ENCODE measurements around the gene FUT3.
A peak's percentile ranks its signal among the peaks of the same experiment; 100 is the strongest.
"Not testable (repeated sequence)": the region's sequence is repeated elsewhere in the genome, so short reads cannot be mapped to it uniquely, and the experiment has no call there.

FUT3 gene

DNA sequence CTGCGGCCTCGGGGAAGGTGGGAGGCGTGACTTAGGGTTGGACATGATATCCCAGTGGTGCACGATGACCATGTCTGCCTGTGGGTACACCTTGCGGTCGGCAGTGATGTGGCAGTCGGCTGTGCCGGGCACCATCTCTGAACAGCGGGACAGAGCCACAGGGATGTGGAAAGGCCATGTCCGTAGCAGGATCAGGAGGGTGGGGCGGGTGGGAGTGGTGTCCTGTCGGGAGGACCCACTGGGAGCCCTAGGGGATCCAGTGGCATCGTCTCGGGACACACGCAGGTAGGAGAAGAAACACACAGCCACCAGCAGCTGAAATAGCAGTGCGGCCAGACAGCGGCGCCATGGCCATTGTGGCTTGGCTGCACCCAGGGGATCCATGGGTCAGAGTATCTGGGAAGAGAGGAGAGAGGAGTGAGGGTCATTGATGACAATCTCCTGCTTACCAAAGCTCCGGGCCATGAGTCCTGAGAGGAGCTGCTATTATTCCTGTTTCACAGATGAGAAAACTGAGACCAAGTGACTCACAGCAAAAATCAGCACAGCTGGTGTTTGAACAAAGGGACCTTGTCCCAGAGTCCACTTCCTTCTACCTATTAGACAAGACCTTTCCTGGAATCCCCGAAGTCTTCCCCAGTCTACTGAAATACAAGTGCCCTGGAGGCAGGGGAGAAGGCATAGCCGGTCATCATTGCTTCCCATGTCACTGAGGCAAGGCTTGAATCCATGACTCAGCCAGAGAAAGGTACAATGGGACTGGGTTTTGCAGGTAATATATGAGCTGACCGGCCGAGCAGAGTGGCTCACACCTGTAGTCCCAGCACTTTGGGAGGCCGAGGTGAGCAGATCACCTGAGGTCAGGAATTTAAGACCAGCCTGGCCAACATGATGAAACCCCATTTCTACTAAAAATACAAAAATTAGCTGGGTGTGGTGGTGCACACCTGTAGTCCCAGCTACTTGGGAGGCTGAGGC is 6.5 kb downstream of the FUT3 start:
- DNase-seq: no peak

DNA sequence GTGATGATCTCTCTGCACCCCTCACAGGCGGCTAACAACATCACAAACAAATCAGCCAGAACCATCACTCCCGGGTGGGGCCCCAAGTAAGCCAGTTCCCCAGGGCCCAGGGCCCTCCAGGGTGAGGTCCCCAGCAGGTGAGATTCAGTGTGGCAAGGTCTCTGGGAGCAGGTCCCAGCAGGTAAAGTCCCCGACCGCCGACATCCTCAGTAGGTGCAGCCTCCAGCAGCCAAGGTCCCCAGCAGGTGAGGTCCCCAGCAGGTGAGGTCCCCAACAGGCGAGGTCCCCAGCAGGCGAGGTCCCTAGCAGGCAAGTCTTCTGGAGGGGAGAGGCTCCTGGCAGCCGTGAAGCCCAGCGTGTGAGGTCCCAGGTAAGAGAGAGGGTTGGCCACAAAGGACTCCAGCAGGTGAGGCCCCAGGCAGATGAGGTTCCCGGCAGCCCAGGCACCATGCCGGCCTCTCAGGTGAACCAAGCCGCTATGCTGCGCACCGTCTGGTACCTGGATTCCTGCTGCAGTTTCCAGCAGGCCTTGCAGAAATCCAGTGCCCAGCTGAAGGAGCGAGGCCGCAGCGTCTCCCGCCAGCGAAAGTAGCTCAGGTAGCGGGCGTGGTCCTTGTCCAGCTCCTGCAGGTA is 7.8 kb downstream of the FUT3 start:
- no peak for DNase-seq

DNA sequence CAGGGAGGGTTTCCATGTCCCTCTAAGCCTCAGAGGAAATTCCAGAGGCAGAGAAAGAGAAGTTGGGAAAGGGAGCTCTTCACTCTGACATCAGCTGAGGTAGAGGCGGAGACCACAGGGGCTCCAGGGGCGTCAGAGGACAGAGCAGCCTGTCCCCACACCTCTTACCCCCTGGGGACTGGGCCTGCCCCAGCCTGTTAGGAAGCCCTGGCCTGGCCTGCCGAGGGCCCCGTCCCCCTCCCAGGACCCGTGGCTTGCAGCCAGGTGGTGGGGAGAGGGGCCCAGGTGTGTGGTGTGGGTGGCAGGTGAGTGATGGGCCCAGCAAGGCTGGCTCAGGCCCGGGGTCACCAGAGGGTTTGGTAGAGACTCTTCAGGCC is 9.5 kb downstream of the FUT3 start:
- DNase-seq: not testable (repeated sequence)

DNA sequence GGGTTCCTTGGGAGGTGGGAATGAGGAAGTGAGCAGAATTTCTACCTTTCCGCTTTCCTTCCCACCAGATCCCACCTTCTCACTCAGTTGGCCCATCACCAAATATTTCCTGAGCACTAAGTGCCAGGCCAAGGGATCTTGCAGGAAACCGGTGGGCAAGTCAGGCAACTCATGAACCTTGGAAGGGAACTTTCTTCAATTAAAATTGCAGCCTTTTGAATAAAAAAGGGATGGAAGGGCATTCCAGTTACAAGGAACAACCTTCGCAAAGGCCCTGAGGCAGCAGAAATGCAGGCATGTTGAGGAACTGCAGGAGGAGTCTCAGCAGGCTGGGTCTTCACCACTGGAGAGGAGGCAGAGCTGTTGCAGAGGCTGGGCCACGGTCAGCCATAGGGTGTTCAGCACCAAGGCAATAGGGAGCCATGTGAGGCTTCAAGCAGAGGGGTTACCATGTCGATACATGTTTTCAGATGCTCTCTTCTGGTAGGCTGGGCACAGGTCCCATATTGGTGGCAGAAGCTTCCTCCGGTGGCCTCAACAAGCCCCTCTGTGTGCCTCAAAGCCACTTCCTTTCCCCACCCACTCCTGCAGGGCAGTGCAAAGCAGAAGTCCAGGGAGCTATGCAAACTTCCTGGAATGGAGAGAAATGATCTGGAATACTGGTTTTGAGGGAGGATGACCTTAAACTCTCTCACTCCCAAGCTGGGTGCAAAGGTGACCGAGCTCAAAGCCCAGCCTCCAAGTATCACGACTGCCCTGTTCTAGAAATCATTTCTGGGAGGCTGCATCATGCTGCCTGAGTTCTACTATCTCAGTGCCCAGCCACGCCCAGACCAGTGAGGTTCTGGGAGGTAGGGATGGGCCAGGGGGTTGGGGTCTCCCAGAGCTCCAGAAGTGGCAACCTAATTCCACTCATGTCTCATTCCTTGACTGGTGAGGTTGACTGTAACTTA is 11.9 kb downstream of the FUT3 start, which contains the start of gene FUT6:
Gene FUT6 (minus strand): TSS at position 638 of the 953 bp plus-strand sequence. CDS start 7,135 bp downstream, outside the sequence.
- no peak for DNase-seq

DNA sequence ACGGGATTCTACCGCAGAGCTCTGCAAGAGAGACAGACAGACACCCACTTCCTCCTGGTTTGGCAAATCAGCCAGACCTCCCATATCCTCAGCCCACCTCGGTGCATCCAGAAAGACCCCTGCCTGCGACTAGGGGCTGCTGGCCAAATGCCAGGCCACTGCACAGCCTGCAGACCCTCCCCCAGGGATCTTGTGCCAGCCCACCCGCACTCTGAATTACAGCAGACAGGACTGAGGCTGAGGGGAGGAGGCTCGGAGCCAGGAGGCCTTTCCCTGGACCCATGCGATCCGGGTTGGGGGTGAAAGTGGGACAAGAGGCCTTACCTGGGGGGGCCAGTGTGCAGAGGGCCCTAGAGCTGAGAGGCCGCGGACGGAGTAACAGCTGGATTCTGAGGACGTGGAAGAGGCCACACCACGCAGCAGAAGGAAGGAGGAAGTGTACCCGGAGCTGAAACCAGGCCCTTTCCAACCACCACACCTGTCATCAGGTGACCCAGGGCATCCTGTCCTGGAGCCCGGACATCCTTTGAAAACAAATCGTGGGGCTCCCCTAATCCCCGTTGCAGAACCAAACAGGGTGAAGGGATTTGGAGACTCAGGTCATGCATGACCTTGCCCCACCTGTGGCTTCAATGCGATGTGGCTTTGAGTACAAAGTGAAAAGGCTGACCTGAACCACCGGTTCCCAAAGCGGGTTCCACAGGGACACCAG is 12.7 kb downstream of the FUT3 start:
- DNase-seq: no peak

DNA sequence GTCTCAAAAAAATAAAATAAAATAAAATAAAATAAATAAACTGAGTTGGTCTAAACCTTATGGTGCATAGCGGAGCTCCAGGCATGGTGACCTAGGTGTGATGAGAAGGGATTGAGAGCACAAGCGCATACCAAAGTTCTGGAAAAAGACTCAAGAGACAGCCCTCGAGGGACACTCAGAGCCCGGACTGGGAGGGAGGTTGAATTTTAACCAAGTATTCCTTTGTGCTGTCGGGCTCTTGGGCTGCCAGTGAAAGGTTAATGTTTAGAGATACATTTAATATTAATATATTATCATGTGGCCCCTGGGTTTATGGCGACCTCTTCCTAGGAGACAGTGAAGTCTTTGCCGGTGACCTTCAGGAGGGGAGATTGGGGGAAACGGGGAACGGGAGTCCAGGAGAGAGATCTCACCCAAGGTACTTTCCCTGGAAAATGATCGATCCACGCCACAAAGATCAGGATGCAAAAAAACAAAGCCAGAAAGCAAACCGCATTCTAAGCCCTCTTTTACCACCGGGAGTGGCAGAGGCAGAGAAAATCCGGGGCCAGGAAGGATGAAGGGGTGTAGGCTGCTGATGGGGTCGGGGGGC is 13.4 kb downstream of the FUT3 start:
- no peak for DNase-seq

DNA sequence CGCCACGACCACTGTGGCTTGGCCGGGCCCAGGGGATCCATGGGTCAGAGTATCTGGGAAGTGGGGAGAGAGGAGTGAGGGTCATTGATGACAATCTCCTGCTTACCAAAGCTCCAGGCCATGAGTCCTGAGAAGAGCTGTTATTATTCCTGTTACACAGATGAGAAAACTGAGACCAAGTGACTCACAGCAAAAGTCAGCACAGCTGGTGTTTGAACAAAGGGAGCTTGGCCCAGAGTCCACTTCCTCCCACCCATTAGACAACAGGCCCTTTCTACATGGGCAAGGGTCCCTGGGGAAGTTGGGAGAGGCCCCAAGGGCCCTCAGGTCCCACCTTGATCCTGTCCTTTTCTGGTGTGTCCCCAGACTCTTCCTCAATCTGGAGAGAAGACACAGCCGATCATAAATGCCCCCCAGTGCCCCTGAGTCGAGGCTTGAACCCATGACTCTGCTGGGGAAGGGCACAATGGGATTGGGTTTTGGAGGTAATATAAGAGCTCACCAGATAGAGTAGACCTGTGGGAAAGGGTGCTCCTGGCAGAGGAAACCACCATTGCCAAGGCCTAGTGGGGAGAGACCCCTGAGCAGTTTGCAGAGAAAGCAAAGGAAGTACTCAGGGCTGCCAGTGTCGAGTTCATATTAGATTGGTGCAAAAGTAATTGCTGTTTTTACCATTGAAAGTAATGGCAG is 18.6 kb downstream of the FUT3 start:
- DNase-seq: no peak

DNA sequence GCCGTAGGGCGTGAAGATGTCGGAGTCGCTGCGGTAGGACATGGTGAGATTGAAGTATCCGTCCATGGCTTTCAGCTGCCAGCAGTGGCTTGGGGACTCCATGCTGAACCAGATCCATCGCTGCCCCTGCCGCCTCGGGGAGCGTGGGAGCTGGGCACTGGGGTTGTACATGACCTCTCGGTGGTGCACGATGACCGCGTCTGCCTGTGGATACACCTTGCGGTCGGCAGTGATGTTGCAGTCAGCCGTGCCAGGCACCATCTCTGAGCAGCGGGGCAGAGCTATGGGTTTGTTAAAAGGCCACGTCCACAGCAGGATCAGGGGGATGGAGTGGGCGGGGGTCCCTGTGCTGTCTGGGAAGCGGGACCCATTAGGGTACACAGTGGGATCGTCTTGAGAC is 19.2 kb downstream of the FUT3 start:
- no peak for DNase-seq

DNA sequence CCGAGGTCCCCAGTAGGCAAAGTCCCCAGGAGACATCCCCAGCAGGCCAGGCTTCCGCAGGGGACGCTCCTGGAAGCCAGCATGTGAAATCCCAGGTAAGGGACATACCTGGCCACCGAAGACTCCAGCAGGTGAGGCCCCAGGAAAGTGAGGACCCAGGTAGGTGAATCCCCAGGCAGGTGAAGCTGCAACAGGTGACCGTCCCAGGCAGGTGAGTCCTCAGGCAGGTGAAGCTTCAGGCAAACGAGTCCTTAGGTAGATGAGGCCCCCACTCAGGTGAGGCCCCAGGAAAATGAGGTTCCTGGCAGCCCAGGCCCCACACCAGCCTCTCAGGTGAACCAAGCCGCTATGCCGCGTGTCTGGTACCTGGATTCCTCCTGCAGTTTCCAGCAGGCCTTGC is 20.1 kb downstream of the FUT3 start:
- DNase-seq: no peak

DNA sequence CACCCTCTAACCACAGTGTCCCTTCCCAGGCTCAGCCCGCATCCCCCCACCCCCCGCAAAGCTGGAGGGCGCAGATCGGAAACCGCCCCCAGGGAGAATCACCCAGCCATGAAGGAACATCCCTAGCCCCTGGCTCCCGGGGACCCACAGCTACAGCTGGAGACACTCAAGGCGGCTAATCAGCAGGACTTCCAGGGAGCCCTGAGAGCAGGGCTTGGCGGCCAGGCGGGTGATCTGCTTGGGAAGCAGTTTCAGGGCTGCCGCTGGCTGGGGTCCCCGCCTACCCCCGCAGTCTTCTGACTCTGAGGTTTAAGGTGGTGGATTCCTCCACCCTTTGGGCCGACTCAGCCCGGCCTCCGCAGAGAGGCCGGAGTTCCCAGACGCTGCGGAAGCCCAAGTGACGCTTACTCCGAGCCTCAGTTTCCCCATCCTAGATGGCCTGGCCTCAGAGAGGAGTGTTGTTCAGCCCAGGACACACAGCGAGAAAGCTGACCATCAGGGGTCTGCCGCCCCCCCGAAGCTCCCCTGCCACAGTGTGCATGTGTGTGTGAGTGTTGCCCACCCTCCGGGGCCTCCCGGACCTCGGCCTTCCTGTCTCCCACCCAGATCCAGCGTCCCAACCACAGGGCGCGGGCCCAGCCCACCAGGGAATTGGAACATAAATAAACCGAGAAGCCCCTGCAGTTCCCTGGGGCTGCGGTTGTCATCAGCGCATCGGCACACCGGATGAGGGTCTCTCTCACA is 21.5 kb downstream of the FUT3 start:
- DNase-seq: no peak

DNA sequence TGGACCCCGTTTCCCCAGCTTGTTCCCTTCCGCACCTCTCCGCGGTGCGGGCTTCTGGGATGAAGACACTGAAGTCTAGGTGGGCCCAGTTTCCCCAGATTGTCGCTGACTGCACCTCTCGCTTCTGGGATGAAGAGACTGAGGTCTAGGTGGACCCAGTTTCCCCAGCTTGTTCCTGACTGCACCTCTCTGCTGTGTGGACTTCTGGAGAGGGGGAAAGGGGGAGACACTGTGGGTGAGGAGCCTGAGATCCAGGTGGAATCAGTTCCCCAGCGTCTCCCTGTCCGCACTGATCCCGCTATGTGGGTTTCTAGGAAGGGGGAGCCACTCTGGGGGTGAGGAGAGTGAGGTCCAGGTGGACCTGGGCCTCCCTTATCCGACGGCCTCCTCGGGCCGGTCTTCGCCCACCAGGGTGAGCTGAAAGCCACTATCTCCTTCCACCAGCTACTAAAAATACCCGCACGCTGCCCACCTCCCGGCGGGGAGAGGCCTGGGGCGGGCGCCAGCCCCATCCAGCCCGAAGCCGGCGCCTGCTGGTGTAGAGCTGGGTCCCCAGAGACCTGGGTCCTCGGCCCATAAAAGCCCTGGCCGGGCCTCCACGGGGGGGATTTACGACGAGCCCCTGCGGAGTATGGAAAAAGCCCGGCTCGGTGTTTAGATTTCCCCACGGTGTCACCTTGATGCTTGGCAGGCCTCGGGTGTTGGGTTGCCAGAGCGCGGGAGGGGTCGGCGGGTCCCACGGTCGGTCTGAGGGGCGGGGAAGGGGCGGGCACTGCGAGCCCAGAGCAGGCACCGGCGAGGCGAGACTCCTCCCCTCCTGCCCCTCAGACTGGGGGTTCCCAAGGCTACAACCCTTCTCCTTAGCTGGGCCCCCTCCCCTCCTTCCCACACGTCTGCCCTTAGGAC is 22.3 kb downstream of the FUT3 start:
- no peak for DNase-seq

DNA sequence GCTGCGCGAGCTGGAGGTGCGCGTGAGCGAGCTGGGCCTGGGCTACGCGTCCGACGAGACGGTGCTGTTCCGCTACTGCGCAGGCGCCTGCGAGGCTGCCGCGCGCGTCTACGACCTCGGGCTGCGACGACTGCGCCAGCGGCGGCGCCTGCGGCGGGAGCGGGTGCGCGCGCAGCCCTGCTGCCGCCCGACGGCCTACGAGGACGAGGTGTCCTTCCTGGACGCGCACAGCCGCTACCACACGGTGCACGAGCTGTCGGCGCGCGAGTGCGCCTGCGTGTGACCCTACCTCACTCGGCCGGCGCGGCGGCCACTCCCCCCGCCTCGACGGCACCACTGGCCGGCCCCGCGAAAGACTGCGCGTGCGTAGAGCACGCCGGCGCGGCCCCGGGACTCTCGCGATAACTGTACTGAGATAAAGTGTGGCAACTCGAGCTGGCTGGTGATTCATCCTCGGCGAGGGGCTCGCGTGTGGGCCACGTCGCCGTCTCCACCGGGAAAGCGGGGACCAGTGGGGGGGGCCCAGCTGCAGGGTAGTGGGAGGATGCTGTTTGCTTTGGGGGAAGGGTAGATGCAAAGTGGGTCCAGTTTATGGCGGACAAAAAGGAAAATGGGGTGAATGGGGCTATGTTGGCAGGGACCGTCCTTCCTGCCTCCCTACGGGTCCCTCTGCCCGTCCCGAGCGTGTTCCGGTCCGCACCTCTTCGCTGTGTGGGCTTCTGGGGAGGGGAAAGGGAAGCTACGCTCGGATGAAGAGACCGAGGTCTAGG is 23.2 kb downstream of the FUT3 start:
- peak; percentile 76 for DNase-seq

DNA sequence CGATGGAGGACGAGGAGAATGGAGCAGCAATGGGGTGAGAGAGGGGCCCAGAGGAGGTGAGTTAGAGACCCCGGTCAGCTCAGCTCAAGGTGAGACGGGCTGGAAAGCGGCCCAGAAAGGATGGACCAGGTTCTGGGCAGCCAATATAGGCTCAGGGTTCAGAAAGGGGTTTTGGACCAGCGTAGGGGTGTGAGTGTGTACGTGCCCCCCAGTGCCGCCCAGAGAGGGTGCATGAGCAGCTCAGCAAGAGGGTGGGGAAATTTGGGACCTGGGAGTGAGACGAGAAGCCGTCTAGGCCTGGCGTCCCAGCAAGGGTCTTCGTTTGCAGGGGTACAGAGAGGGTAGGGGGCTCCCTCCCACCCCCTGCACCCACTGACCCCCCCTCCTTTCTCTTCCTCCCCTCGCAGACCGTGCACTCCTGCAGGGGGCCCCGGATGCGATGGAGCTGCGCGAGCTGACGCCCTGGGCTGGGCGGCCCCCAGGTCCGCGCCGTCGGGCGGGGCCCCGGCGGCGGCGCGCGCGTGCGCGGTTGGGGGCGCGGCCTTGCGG is 23.8 kb downstream of the FUT3 start:
- DNase-seq: no peak

DNA sequence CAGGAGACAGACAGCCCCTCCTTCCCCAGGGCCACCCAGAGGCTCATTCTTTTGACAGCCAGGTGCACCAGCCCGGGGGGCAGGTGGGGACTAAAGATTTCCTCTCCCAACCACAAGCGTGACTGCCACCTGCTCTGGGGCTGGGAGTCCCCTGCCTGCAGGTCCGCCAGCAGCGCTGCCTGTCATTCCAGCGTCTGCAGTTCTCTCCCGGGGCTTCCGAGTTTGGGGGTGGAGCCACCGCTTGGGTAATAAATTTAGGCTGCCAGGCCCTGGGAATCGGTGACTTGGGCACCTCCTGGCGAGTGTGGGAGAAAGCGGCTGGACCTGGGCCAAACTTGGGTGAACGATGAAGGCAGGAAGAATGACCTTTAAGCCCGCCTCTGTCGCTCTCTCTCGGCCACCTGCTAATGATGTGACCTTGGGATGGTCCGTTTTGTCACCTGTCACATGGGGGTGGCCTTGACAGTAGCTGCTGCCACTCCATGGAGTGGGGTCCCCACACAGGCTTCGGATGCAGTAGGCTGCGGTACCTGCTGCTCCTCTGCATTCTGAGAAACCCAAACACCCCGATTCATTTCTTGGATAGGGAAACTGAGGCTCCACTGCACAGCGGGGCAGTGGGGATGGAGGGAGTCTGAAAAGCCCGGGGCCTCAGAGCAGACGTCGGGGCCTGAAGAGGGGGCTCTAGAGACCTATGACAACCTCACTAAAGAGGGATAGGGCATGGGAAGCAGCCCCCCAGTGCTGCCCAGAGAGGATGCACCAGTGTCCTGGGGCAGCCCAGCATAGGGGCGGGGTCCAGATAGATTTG is 24.5 kb downstream of the FUT3 start:
- peak; percentile 85 for DNase-seq

DNA sequence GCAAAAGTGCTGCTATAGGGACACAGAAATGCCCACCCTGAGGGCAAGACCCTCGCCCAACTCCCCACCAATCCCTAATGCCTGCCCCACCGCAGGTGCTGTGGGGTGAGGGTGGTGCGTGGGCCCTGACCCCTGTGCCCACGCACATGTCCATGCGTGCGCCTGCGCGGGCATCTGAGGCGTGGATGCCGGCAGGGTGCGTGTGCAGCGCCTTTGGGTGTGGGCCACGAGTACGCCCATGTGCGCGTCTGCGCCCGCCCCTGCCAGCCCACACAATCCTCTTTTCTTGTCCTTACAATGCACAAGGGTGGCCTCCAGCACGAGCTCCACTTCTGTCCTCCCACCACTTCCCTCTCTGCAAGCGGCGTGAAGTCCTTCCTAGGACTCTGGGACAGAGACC is 26.1 kb downstream of the FUT3 start:
- no peak for DNase-seq

DNA sequence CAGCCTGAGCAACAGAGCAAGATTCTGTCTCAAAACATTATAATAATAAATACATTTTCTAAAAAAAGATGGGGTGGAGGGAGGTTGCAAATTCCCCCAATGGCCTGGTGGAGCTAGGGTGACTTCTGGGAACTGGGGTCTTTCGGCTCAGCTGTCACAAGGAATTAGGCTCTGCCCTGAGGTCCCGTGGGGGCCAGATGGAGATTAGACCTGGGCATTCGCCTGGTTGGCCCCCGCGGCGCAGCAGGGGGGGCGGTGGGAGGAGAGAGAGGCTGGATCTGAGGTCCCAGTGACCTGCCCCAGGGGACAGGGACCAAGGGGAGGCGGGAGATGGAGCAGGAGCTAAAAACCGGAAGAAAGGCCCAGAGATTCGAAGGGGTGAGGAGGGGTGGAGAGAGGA is 26.5 kb downstream of the FUT3 start:
- DNase-seq: no peak

DNA sequence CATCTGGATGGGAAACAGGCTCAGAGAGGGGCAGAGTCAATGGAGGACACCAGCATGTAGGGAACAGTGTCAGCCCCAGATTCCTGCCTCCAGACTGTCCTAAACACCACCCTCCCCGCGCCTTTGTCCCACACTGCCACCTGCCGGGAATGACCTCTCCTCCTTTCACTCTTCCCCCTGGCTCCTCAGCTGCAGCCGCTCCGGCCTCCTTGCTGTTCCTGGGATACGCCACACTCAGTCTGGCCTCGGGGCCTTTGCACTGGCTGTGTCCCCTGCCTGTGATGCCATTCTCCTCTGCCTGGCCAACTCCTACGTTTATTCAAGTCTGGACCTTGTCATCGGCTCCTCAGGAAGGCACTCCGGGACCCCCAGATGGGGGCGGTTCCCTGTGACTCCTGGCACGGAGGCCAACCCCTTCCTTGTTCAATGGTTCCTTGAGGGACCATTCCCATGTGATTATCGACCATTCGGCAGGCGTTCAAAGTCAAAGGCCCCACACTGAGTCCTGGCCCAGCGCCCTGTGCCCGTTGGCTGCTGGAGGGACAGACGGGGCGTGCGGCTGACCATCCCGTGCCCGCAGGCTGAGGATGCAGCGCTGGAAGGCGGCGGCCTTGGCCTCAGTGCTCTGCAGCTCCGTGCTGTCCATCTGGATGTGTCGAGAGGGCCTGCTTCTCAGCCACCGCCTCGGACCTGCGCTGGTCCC is 27.5 kb downstream of the FUT3 start:
- DNase-seq: no peak

Data from NCI-H1417 treated with DMSO at 0.1 percent for 48 hours (cell line).